Measurements from ENCODE around the gene KIF9. TPM values are rescaled to one million over a fixed set of nuclear protein-coding genes. Genes with fewer than 3 reads are reported as not detected.

The KIF9 gene
- total RNA-seq, 1 experiment from 2014 or later = 13.1 TPM

DNA sequence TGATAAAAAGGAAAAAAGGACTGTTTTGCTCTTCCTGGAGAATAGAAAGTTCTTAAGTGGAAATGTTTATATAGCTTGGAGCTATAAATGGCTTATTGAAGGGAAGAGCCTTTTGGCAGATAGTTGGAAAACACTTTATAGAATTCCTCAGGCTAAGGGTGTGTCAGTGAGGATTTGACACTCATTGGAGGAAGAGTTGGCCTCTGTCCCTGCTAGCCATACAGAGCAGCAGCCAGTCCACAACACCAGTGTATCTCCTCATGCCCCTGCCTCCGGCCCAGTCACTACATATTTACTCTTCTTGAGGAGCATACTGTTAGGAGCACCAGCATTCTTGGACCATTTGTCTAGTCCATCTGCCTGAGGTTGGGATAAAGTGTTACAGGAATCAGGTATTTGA lies 36.3 kb upstream of the KIF9 start:
- CTCF ChIA-PET = no interaction called here

More for the DNA sequence above, 36.3 kb upstream of the KIF9 start:
- intact Hi-C loops (cut with micrococcal nuclease) = no loop called here
- POLR2A ChIA-PET = no interaction called here
- no peak overlapping the region for H3K4me2 ChIP-seq (ENCODE audit: low read length)
- H3K27ac ChIP-seq (ENCODE audit: low read depth, low read length) = no peak overlapping the region
- H3K9ac ChIP-seq (ENCODE audit: low read length) = no peak overlapping the region
- no peaks in the 10 kb centered on the region for H3K27me3 ChIP-seq (ENCODE audit: insufficient read depth, low read length)
- H4K20me1 ChIP-seq (ENCODE audit: insufficient read depth) = no peaks in the 10 kb centered on the region
- H3K79me2 ChIP-seq (ENCODE audit: insufficient read depth, low read length) = peaks cover 5% of the 10 kb centered on the region
- no TSS peak for BruUV-seq (replicated peaks)
- peaks cover 13 to 35% of the 10 kb centered on the region in 2 experiments for H3K4me1 ChIP-seq (ENCODE audit: control insufficient read depth in 1 of 2, insufficient read depth in 2 of 2, low read length in 2 of 2)
- no peak overlapping the region for H3K4me3 ChIP-seq (replicated peaks in 1 of 2; ENCODE audit: low read depth in 1 of 2, low read length in 2 of 2)
- DNase-seq (ENCODE audit: low read depth, low spot score) (no peak), ATAC-seq (no peak)
- H3K36me3 ChIP-seq (ENCODE audit: control insufficient read depth in 1 of 2, insufficient read depth in 2 of 2, low read length in 2 of 2) = peaks cover 0 to 2% of the 10 kb centered on the region in 2 experiments; a peak in 2 of 4 replicates
- RAD21 ChIA-PET (ENCODE audit: low non-redundant PET in 1 of 2, low total read pairs in 2 of 2, uncharacterized antibody in 2 of 2, unreplicated experiment in 2 of 2) = no interaction called here
- no peak overlapping the region for H2AFZ ChIP-seq (ENCODE audit: low read depth, low read length, poor library complexity, severe bottlenecking)
- TF ChIP-seq, protein P1, sequence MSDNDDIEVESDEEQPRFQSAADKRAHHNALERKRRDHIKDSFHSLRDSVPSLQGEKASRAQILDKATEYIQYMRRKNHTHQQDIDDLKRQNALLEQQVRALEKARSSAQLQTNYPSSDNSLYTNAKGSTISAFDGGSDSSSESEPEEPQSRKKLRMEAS (IDR thresholded peaks at IDR 0.05) = no peak
- TF ChIP-seq CBX3 (IDR thresholded peaks at IDR 0.05; ENCODE audit: low read depth) (no peak), TCF7L2 (IDR thresholded peaks at IDR 0.05; ENCODE audit: borderline replicate concordance, extremely low read depth, insufficient read depth, insufficient read length) (no peak), ZNF274 (IDR thresholded peaks at IDR 0.05; ENCODE audit: low read depth, low read length) (no peak), SRF (IDR thresholded peaks at IDR 0.05; ENCODE audit: low read depth) (no peak), EGR1 (IDR thresholded peaks at IDR 0.05; ENCODE audit: low read depth) (no peak), SIN3A (IDR thresholded peaks at IDR 0.05; ENCODE audit: low read depth) (no peak), POLR2AphosphoS5 (IDR thresholded peaks at IDR 0.05; ENCODE audit: low read depth, low read length) (no peak), EZH2phosphoT487 (IDR thresholded peaks at IDR 0.05; ENCODE audit: borderline replicate concordance) (no peak), RAD21 (IDR thresholded peaks at IDR 0.05; ENCODE audit: low read depth) (no peak), JUND (IDR thresholded peaks at IDR 0.05) (no peak)
- TF ChIP-seq, protein P2, sequence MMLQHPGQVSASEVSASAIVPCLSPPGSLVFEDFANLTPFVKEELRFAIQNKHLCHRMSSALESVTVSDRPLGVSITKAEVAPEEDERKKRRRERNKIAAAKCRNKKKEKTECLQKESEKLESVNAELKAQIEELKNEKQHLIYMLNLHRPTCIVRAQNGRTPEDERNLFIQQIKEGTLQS (IDR thresholded peaks at IDR 0.05) = no peak
- TF ChIP-seq, protein P3, sequence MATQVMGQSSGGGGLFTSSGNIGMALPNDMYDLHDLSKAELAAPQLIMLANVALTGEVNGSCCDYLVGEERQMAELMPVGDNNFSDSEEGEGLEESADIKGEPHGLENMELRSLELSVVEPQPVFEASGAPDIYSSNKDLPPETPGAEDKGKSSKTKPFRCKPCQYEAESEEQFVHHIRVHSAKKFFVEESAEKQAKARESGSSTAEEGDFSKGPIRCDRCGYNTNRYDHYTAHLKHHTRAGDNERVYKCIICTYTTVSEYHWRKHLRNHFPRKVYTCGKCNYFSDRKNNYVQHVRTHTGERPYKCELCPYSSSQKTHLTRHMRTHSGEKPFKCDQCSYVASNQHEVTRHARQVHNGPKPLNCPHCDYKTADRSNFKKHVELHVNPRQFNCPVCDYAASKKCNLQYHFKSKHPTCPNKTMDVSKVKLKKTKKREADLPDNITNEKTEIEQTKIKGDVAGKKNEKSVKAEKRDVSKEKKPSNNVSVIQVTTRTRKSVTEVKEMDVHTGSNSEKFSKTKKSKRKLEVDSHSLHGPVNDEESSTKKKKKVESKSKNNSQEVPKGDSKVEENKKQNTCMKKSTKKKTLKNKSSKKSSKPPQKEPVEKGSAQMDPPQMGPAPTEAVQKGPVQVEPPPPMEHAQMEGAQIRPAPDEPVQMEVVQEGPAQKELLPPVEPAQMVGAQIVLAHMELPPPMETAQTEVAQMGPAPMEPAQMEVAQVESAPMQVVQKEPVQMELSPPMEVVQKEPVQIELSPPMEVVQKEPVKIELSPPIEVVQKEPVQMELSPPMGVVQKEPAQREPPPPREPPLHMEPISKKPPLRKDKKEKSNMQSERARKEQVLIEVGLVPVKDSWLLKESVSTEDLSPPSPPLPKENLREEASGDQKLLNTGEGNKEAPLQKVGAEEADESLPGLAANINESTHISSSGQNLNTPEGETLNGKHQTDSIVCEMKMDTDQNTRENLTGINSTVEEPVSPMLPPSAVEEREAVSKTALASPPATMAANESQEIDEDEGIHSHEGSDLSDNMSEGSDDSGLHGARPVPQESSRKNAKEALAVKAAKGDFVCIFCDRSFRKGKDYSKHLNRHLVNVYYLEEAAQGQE (IDR thresholded peaks at IDR 0.05; ENCODE audit: low read depth) = no peak
- TF ChIP-seq, protein P4, sequence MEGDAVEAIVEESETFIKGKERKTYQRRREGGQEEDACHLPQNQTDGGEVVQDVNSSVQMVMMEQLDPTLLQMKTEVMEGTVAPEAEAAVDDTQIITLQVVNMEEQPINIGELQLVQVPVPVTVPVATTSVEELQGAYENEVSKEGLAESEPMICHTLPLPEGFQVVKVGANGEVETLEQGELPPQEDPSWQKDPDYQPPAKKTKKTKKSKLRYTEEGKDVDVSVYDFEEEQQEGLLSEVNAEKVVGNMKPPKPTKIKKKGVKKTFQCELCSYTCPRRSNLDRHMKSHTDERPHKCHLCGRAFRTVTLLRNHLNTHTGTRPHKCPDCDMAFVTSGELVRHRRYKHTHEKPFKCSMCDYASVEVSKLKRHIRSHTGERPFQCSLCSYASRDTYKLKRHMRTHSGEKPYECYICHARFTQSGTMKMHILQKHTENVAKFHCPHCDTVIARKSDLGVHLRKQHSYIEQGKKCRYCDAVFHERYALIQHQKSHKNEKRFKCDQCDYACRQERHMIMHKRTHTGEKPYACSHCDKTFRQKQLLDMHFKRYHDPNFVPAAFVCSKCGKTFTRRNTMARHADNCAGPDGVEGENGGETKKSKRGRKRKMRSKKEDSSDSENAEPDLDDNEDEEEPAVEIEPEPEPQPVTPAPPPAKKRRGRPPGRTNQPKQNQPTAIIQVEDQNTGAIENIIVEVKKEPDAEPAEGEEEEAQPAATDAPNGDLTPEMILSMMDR (IDR thresholded peaks at IDR 0.05 in 2 of 3, conservative IDR thresholded peaks at IDR 0.05 in 1 of 3; ENCODE audit: borderline replicate concordance in 1 of 3, insufficient read depth in 1 of 3, low read depth in 2 of 3, low read length in 2 of 3) = no peak
- no peaks in the 10 kb centered on the region for H3K9me3 ChIP-seq (ENCODE audit: control insufficient read depth in 1 of 2, insufficient read depth in 1 of 2, low read depth in 1 of 2, low read length in 2 of 2)
- H3K9me2 ChIP-seq (ENCODE audit: insufficient read depth) = no peaks in the 10 kb centered on the region
